Activated effector memory CD4-positive, alpha-beta T cell treated with anti-CD3 and anti-CD28 coated beads, Interleukin-2, amount 50 U/mL, for 16 hours (primary cell): ENCODE measurements around the gene ISL2.

Experiments
- DNase-seq: peaks from one replicate; pipeline ENCODE4 v3.0.0-alpha.2; 2020

Gene ISL2

GRCh38 chr15:76328106-76328696, 8.4 kb upstream of the ISL2 start:
- DNase-seq: no peak

- DNase-seq: no peak
These were observed 7.6 kb upstream of the ISL2 start for GRCh38 chr15:76328958-76329357.

GRCh38 chr15:76330080-76330680, 6.4 kb upstream of the ISL2 start:
- DNase-seq: no peak

- no peak for DNase-seq
These were observed 3.8 kb upstream of the ISL2 start for GRCh38 chr15:76332796-76333195.

GRCh38 chr15:76333309-76333708, 3.3 kb upstream of the ISL2 start:
- DNase-seq: no peak

- no peak for DNase-seq
These were observed 2.7 kb upstream of the ISL2 start for GRCh38 chr15:76333720-76334437.

GRCh38 chr15:76334438-76335306, 1.9 kb upstream of the ISL2 start:
- no peak for DNase-seq

GRCh38 chr15:76335307-76336253, 993 bp upstream of the ISL2 start:
- DNase-seq: no peak

- no peak for DNase-seq
These were observed 604 bp downstream of the ISL2 start for GRCh38 chr15:76337059-76337695.

GRCh38 chr15:76337696-76338485, 1.3 kb downstream of the ISL2 start:
- DNase-seq: peak; percentile 68

- DNase-seq: no peak
These were observed 2.1 kb downstream of the ISL2 start for GRCh38 chr15:76338486-76339304.

- no peak for DNase-seq
These were observed 3.0 kb downstream of the ISL2 start for GRCh38 chr15:76339305-76340197.

GRCh38 chr15:76340198-76340802, 3.7 kb downstream of the ISL2 start:
- peak; percentile 70 for DNase-seq

- DNase-seq: peak; percentile 82
These were observed 4.3 kb downstream of the ISL2 start for GRCh38 chr15:76340803-76341365.

- no peak for DNase-seq
These were observed 4.9 kb downstream of the ISL2 start for GRCh38 chr15:76341366-76342057.

- no peak for DNase-seq
These were observed 5.4 kb downstream of the ISL2 start for GRCh38 chr15:76342058-76342381.

- peak; percentile 66 for DNase-seq
These were observed 6.0 kb downstream of the ISL2 start for GRCh38 chr15:76342382-76343201.
